Measurements from ENCODE around the gene MECR.

GRCh38 chr1:29202053-29202452, 28.7 kb downstream of the MECR start:
- no peak for TF ChIP-seq CTCF (IDR thresholded peaks at IDR 0.05)
- no peak for TF ChIP-seq ZFX (IDR thresholded peaks at IDR 0.05; ENCODE audit: borderline replicate concordance)

Data from 22Rv1 (cell line).